CD4-positive, alpha-beta T cell treated with Interferon gamma for 1 hour (primary cell): ENCODE results near the gene TLK2.

Source experiments
- DNase-seq: peaks from one replicate; pipeline ENCODE4 v3.0.0-alpha.2; 2020

The TLK2 gene

GRCh38 chr17:62630365-62631085 lies 151.9 kb downstream of the TLK2 start:
- no peak for DNase-seq

- DNase-seq, result no peak
Observed at GRCh38 chr17:62631086-62631935, 152.7 kb downstream of the TLK2 start.

GRCh38 chr17:62631936-62632924 lies 153.6 kb downstream of the TLK2 start:
- DNase-seq, result no peak

DNA sequence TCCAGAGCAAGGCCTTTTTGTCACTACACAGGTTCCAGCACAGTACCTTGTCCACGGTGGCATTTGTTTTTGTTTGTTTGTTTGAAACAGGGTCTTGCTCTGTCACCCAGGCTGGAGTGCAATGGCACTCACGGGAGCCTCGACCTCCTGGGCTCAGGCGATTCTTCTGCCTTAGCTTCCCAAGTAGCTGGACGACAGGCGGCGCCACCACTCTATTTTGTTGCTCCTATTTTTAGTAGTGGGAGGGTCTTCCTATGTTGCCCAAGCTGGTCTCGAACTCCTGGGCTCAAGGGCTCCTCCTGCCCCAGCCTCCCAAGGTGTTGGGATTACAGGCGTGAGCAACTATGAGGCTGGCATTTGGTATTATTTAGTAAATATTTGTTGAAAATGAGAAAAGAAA lies 159.2 kb downstream of the TLK2 start:
- no peak for DNase-seq

DNA sequence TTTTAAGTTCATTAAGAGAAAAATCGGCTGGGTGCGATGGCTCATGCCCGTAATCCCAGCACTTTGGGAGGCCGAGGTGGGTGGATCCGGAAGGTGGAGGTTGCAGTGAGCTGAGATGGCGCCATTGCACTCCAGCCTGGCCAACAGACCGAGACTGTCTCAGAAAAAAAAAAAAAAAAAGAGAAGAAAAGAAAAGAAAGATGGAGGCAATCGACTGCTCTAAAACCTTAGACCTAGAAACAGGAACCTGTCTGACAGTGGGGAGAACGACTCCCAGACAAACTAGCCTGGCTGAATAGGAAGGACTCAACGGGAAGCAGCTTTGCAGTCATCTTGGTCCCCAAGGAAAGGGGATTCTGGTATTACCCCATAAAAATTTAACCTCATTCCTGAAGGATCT lies 162.5 kb downstream of the TLK2 start:
- no peak for DNase-seq

GRCh38 chr17:62641951-62642350 lies 163.3 kb downstream of the TLK2 start:
- DNase-seq, result no peak

GRCh38 chr17:62643496-62643895 lies 164.9 kb downstream of the TLK2 start:
- no peak for DNase-seq

- no peak for DNase-seq
Observed at GRCh38 chr17:62644487-62645173, 166.0 kb downstream of the TLK2 start.

DNA sequence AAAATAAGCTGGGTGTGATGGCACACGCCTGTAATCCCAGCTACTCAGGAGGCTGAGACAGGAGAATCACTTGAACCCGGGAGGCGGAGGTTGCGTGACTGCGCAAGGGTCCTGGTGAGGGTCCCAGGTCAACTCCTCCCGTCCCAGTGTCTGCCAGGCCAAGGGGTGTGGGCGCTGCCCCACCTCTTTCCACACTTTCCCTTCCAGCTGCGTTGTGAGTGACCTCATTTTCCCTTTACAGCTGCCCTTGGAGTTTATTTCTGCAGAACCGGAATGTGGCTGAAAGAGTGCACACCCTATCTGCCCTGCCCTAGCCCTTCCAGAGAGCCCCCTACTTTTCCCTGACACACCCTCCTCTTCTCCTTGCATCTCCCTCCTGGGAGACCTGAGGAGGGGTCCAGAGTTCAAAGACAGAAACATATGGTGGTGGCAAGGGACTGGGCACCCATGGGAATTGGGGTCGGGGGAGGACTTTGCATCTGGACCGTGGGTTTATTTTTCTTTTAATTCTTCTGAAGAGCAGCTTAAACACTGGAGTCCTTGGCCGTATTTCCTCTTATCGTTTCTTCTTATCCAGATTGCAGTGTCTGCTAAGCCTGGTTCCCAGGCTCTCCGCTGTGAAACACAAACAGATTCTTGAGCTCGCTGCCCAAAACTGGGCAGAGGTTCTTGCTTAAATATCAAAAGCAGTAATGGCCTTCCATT lies 169.8 kb downstream of the TLK2 start:
- no peak for DNase-seq

- no peak for DNase-seq
Observed at GRCh38 chr17:62648956-62649294, 170.3 kb downstream of the TLK2 start.

- no peak for DNase-seq
Observed at GRCh38 chr17:62649570-62649969, 170.9 kb downstream of the TLK2 start.

GRCh38 chr17:62650587-62650986 lies 172.0 kb downstream of the TLK2 start:
- DNase-seq, result no peak

GRCh38 chr17:62652251-62653001 lies 173.8 kb downstream of the TLK2 start:
- peak; percentile 24 for DNase-seq

DNA sequence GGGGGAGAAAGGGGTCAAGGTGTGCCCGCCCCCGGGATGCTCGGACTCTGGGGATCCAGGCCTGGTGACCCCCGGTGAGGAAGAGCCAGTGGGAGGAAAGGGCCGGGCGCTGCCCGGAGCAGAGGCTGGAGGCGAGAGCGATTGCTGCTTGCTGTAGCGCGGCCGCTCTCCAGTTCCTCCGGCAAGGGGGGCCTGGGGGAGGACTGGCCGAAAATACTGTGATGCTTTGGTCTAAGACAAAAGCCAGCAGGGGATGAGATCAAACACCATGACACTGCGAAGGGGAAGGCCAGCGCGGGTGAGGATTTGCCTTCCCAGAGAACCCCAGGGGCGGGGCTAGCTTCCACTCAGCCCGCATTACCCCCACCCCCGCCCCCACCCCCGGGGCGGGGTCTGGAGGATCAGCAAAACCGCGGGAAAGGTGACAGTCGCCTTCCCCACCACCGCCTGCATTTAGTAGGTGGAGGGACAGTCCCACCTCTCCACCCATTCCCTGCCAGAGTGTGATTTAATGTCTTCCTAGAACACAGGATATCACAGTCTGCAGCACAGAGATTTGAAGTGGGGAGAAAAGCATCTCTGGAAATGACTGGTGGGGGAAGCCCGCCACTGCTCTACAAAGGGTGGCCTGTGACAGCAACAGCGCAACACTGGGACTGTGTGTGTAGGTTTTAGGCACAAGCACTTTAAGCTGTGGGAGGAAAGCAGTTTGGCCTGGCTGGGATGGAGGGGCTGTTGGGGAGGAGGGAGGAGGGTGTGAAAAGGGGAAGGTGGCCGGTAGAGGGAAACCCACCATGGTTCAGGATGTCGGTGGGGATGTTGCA lies 174.6 kb downstream of the TLK2 start:
- DNase-seq, result peak; percentile 42

DNA sequence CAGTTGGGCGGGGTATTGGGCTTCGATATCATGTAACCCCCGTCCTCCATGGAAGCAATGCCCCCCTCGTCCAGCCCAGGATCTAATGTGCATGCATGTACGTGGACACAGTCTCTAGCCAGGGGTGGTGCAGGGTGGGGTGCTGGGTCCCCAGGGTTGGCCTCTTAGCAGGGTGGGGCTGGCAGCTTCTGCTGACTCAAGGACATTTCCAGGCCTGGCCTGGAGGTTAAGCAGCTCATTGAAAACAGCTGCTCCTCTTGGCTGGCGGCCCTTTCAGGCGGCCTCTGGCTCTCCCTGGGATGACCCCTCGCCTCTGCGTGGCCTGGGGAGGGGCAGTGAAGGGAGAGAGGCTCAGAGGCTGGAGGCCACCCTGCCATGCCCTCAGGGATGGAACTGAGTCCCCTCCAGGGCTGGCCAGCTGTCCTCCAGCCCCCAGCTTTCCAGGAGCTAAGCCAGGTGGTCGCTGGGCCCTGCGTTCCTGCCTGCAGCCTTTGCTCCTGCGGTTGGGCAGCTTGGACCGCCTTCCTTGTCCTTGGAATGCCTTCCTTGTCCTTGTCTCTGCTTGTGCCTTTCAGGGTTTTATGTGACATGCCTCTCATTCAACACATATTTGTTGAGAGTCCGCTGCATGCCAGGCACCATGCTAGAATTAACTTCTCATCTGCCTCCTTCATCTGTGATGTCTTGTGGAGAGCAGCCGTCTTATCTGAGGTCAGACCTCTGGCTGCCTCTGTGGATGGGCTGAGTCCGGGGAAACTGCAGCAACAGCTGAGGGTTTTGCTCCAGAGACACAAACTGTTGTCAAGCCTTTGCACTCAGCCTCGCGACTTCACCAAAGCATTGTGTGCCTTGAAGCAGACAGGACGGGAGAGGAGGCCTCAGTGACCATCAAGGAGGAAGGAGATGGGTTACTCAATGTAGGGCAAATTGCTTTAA lies 175.5 kb downstream of the TLK2 start:
- no peak for DNase-seq

DNA sequence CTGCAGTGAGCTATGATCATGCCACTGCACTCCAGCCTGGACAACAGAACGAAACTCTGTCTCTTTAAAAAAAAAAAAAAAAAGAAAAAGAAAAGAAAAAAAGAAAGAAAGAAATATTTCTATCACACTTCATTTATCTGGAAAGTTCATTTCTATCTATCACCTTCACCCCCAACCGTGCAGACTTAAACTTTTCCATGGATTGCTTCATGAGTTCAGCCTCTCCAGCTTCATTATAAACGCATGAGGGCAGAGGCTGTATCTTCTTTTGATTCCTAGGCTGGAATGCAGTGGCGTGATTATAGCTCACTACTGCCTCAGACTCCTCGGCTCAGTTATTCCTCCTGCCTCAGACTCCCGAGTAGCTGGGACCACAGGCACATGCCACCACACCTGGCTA lies 177.0 kb downstream of the TLK2 start:
- DNase-seq, result no peak

DNA sequence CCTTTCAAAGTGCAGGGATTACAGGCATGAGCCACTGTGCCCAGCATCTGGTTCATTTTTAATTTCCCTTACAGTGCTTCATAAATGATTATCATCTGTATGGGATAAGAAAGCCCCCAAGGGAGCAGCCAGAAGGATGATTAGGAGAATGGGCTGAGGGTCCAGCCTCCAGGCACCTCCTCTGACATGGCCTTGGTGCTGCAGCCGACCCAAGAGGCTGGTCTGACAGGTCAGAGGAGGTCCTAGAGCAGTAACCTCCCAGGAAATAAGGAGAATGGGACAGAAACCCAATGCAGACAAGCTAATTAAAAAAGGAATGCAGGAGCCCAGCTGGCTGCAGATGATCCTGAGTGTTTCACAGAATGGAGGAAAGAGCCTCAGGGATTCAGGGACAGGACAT lies 177.8 kb downstream of the TLK2 start:
- no peak for DNase-seq

DNA sequence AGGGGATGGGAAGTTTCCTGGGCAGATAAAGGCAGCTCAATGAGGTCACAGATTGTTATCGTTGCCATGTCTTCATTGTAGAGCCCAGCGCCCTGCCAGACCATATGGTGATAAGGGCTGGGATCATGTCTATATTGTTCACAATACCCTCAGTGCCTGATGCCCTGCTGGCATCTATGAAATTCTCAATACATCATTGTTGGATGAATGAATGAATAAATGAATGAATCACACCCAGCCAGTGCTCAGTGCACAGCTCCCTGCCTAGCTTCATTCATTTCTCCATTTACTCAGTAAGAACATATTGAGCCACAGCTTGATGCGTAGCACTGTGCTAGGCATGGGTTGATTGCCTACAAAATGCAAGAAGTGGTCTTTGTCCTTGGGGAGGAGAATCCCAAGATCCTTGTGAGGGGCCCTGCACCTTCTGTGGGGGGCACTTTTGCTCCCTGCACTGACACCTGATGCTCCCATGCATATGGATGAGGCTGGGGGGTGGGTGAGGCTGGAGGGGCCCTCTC lies 178.6 kb downstream of the TLK2 start:
- no peak for DNase-seq

DNA sequence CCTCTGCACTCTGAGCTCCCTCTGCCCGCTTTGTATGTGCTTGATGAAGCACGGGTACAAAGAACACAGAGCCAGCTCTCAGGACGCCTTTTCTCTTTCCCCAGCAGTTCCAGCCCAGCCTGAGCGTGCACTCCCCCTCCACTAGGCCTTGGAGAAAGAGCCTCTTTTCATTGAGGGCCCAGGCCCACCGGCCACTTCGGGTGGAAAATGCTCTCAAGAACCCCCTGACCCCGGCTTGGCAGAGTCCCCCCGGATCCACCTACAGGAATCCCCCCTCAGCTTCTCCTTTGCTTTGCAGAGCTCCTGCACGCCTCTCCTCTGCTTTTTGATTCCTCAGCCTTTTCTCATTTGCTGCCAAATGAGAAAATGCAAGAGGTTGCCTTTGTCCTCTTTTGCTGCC lies 179.1 kb downstream of the TLK2 start:
- no peak for DNase-seq
